Stimulated activated CD4-positive, alpha-beta T cell treated with anti-CD3 and anti-CD28 coated beads, TNF-alpha, amount 100 ng/mL, for 48 hours (primary cell): ENCODE data around the gene TRIM14.
"Not testable (repeated sequence)": the region's sequence is repeated elsewhere in the genome, so short reads cannot be mapped to it uniquely, and the experiment has no call there.

Experiments used
- DNase-seq, 3 donors: peaks; one replicate each; pipeline ENCODE4 v3.0.0-alpha.2; 2020; ENCODE audit warnings: low read depth in 3 of 3

The TRIM14 gene

GRCh38 chr9:98049288-98050072 lies 69.5 kb downstream of the TRIM14 start:
- no peak for DNase-seq

DNA sequence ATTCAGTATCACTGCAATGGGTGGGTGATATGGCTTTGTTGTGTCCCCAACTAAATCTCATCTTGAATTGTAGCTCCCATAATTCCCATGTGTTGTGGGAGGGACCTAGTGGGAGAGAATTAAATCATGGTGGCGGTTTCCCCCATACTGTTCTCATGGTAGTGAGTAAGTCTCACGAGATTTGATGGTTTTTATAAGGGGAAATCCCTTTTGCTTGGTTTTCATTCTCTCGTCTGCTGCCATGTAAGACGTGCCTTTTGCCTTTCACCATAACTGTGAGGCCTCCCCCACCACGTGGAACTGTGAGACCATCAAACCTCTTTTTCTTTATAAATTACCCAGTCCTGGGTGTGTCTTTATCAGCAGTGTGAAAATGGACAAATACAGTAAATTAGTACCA lies 72.0 kb downstream of the TRIM14 start:
- DNase-seq = no peak

GRCh38 chr9:98046180-98046543 lies 72.9 kb downstream of the TRIM14 start:
- no peak for DNase-seq

- DNase-seq = peak in 1 of 3 donors; percentile 19
Measured at GRCh38 chr9:98045234-98046179, 73.5 kb downstream of the TRIM14 start.

GRCh38 chr9:98043915-98044314 lies 75.1 kb downstream of the TRIM14 start:
- DNase-seq = no peak

- DNase-seq = no peak
Measured at GRCh38 chr9:98040212-98040611, 78.8 kb downstream of the TRIM14 start.

DNA sequence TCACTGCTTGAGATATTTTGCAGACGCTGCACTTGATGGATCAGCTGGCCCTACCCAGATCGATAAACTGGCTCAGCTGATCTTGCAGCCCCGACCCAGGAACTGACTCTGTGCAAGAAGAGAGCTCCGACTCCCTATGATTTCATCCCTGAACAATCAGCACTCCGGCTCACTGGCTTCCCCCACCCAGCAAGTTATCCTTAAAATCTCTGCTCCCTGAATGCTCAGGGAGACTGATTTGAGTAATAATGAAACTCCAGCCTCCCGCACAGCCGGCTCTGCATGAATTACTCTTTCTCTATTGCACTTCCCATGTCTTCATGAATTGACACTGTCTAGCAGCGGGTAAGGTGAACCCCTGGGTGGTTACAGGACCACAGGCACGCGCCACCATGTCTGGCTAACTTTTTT lies 79.4 kb downstream of the TRIM14 start:
- no peak for DNase-seq

GRCh38 chr9:98038958-98039357 lies 80.1 kb downstream of the TRIM14 start:
- DNase-seq = no peak

- DNase-seq = no peak
Measured at GRCh38 chr9:98037357-98037756, 81.7 kb downstream of the TRIM14 start.

DNA sequence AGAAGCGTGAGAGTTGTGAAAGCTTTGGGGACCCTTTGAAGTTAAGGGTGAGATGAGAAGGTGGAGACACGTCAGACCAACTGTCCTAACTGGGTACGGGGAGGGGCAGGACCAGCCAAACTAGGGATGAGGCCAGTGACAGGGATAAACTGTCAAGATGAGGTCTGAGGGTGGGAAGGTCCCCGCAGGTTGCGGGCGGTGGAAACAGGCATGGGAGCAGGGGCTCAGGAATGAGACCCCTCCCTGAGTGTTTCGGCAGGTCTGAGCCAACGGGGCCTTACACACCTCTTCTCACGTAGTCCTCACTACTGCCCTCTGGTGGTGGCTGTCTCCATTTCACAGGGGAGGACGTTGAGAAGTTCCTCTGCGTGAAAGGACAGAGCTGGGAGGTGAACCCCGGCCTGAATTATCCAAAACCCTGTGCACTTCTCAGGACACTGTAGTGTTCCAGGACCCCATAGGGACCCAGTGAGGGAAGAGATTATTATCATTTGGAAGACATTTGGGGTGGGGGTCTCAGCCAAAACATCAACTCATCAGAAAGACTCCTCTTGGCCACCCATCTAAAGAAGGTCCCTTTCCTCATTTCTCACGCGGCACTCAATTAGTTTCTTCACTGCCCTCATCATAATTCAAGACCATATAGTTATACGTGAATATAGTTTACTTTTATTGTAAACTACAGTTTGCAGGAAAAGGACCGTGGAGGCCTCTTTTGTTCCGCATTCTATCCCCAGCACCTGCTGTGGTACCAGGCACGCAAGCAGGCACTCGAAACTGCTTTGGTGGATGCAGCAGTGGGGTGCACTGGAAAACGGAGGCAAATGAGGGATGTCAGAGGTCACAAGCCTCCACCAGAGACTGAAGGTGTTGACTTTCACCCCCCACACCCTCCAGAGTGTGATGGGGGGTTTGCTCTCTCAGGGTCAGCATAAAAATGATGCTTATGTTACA lies 84.2 kb downstream of the TRIM14 start:
- DNase-seq = peak; percentile 77 to 94 (median 91)

DNA sequence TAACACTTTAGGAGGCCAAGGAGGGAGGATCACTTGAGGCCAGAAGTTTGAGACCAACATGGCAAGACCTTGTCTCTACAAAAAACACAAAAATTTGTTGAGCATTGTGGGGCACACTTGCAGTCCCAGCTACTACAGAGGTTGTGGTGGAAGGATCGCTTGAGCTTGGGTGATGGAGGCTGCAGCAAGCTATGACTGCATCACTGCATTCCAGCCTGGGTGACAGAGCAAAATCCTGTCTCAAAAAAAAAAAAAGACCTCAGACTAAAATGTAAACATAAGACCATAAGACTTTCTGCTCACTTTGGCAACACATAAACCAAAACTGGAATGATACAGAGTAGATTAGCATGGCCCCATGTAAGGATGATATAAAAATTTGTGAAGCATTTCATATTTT lies 87.1 kb downstream of the TRIM14 start:
- no peak for DNase-seq

DNA sequence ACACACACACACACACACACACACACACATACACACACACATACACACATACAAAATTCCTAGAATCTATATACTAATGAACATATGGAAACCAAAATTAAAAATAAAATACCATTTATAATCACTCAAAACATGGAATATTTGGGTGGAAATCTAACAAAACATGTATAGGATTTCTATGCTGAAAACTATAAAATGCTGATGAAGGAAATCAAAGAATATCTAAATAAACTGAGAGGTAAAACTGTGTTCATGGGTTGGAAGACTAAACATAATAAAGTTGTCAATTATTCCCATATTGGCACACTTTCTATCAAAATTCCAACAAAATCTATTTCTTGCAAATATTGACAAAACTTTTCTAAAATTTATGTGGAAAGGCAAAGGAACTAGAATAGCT lies 87.9 kb downstream of the TRIM14 start:
- DNase-seq = no peak

- no peak for DNase-seq
Measured at GRCh38 chr9:98024702-98025101, 94.3 kb downstream of the TRIM14 start.

GRCh38 chr9:98022447-98022846 lies 96.6 kb downstream of the TRIM14 start:
- no peak for DNase-seq

DNA sequence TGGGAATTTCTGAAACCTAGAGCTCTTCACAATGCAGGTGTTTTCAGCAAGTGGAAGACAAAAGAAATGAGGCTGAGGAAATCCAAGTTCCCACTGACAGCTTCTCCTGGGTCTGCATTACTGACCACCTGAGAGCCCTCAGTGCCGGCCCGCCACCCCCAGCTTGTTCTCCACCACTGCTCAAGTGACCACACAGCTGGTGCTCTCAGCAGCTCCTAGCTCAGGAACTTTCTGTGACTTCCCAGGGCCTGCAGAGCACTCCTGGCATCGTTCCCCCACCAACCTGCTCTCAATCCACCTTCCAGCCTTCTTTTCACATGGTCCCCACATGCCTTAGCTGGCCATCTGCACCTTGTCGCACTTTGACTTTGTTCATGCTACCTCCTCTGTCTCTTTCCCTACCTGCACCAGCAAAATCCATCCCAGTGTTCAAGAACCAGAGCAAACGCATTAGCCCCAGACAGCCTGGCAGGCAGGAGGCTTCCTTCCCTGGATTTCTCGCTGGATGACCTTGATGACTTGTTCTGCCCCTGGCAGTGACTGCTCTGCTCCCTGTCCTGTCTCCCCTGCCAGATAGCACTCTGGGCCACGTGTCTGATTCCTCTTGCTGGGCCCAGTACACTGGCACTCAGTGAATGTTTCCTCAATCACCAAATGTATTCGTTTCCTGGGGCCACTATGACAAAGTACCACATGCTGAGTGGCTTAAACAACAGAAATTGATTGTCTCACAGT lies 97.5 kb downstream of the TRIM14 start:
- no peak for DNase-seq

- no peak for DNase-seq
Measured at GRCh38 chr9:98020476-98021145, 98.4 kb downstream of the TRIM14 start.

- not testable (repeated sequence) for DNase-seq
Measured at GRCh38 chr9:98019869-98020268, 99.2 kb downstream of the TRIM14 start.
